HT-29 (cell line): ENCODE measurements around the gene JAG2. TPM values are rescaled to one million over a fixed set of nuclear protein-coding genes. Genes with fewer than 3 reads are reported as not detected.

ENCODE experiments used
- DNase-seq: peaks from one replicate; pipeline ENCODE4 v3.0.0-alpha.2; 2015; ENCODE audit warnings: low spot score
- total RNA-seq: library from RNA; depleted of rRNA; stranded (reverse); fragments of >200 nt; shearing (Covaris generic); gene quantifications from 2 replicates; pipeline ENCODE4 v1.2.3, GENCODE V29; 2014

The JAG2 gene
- total RNA-seq, 1 experiment from 2014 or later: 16.0 TPM

DNA sequence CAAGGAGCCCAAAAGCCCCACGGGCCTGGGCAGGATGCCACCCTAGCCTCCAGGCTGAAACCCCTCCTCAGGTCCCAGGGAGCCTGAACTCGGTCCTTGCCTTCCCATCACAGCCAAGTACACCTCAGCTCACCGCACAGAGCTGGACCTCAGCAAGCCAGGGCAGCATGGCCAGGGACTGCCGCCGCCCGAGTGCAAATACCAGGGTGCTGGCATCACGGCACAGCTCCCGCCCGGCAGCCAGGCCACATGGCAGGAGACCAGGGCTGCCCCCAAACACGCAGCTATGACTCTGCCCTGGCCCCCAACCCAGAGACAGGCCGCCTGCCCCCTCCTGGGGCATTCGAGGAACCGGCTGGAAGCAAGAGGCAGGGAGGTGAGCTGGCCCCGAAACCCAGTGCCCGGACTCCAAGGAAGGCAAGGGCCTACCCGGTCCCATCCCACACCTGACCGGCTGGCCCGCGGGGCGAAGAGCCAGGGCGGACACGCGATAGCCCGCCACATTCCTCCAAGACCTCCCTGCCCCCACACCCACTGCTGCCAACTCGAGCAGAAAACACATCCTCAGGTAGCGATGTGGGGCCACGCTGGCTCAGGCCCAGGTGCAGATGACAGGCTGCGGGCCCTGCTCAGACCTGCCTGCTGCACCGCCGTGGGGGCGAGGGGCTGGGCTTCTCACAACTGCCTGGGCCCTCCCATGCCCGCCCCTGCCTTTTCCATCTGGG, 2.7 kb downstream of the JAG2 start:
- DNase-seq: no peak

DNA sequence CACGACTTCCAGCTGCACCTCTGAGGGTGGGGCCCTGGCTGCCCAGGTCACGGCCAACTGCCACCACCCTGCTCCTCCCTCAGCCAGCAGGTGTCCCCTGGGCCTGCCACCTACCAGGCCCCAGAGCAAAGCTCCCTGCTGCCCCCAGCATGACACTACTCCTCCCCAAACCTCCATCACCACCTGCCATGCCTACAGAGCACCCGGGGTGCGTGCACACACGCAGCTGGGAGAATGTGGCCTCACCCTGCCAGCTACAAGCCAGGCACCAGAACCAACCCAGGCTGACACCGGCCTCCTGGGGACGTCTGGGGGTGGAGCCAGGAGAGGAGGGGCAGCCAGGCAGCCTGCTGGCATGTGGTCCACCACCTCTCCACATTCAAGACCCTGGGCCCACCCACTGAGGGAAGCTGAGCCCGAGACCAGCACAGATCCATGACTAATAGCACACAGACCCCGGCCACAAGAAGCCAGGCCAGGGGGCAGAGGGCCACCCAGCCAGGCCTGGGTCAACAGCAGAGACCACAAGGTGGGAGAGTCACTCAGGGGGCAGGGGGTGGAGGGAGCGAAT, 3.4 kb downstream of the JAG2 start:
- DNase-seq: peak; percentile 45

DNA sequence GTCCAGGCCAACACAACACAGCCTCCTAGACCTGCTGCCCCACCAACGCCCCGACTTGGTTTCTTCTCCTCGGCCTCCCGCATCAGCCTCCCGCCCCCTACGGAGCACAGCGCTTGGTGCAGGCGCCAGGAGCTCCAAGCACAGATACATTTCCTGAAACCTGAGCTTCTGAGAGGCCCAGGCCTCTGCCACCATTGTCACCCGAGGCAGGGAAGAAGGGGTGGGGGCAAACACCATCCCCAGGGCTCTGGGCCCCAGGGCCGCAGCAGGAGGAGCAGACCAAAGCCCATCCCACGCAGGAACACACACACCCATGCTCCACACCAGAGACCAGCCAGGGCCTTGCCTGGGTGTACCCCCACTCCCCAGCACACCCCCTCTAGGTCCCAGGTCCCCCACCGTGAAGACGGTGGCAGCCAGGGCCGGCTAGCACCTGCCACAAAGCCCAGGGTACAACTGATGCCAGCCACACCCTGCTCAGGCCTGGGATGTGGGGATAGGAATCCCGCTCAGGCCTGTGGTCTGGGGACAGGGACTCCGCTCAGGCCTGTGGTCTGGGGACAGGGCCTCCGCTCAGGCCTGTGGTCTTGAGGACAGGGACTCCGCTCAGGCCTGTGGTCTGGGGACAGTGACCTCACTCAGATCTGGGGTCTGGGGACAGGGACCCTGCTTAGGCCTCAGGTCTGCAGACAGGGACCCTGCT, 5.4 kb downstream of the JAG2 start:
- DNase-seq: no peak

DNA sequence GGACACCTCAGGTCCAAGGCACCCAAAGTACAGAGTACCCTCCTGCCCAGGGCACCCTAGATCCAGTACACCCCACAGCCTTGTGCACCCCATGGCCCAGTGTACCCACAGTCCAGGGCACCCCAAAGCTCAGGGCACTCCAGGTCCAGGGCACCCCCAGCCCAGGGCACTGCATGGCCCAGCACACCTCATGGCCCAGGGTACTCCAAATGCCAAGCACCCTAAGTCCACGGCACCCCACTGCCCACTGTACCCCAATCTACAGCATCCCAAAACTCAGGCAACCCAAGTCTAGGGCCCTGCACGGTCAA, 6.0 kb downstream of the JAG2 start:
- DNase-seq: no peak

DNA sequence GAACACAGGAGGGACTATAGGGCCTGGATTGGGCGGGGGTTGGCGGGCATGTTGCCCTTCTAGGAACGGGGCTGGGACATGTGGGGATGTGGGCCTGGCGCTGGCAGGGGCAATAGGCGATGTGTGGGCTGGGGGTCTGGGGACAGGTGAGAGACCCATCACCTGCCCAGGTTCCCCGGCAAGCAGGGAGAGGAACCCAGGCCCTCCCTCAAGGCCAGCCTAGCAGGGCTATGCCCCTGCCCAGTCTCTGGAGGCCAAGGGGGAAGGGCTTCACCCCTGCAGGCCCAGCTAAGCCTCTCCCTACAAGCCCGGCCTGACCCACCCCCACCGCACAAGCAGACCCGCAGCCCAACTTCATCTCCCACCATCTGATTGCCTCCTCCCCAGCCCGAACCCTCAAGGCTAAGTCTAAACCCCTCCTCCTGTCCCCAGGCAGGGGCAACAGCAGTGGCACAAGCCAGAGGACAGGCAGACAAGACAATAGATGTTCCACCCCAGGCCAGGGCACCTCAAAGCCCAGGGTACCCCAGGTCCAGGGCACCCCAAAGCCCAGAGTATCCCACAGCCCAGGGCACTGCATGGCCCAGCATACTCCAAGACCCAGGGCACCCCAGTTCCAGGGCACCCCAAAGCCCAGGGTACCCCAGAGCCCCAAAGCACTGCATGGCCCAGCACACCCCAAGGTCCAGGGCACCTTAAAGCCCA, 6.5 kb downstream of the JAG2 start:
- no peak for DNase-seq

DNA sequence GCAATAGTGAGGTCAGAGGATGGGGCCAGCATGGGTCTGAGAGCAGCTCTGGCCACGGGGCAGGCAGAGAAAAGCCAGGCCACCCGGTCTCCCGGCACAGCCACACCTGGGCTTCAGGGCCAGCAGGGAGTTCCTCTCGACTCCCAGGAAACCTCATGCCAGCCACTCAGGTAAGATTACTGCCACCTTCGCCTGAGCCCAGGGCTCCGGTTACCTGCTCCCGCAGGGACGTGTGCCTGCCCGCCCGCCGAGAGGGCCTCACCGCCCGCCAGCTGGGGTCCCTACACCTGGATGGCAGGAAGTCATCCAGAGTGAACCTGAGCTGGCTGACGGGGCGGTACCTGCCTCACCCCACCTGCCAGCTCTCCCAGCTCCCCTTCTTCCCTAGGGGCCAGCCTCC, 7.3 kb downstream of the JAG2 start:
- DNase-seq: no peak

DNA sequence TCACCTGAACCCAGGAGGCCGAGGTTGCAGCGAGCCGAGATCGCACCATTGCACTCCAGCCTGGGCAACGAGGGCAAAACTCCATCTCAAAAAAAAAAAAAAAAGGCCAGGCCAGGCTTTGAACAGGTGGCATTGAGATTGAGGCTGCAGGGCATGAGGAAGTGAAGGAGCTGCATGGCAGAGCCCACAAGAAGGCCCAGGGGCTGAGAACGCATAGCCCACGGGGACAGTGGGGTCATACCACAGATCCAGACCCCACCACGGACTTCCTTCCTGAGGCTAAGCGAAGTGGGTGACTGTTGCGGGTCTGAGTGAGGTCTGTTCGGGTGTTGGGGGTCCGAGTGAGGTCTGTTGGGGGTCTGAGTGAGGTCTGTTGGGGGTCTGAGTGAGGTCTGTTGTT, 7.8 kb downstream of the JAG2 start:
- DNase-seq: no peak

DNA sequence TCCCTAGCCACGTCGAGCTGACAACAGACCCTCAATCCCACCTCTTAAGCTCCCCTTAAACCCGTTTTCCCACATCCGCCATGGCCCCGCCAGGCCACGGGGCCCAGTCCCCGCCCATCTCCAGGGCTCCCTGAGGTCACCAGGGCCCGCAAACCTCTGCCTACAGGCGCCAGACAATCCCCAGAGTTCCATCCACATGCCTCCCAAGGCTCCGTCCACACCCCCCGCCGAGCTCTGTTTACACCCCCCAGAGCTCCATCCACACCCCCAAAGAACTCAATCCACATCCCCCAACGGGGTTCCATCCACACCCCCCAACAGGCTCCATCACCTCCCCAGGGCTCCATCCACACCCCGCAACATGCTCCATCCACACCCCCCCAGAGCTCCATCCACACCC, 9.2 kb downstream of the JAG2 start:
- no peak for DNase-seq

DNA sequence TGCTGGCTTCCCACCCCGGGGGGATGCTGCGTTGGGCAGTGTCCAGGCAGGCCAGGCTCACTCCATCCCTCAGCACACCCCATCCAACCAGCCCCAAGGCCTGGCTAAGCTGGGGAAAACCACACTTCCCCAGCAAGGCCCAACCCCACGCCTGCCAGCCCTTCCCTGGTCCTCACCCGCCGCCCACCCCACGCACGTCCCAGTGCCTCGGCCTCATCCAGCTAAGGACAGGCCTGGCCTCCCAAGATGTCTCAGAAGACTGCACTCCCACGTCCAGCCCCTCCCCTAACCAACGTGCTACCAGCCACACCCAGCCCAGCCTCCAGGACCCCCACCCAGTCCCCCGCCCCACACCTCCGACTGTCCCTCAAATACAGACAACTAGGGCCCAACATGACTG, 9.8 kb downstream of the JAG2 start:
- no peak for DNase-seq

DNA sequence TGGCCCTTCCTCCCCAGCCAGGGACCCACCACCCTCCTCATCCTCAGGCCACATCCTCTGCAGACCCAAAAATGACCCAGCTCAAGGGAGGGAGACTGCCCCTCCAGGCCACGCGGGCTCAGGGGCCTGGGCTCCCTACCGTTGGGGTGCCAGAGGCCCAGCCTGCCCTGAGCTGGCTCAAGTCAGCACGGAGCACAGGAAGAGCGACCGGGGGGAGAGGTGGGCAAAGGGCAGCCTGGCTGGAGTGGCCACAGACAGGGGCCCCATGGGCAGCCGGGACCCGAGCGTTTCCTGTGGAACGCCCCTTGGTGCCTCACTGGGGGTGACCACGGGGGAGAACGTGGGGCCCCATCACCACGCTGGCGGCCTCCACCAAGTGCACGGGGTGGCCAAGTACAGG, 10.7 kb downstream of the JAG2 start:
- no peak for DNase-seq

DNA sequence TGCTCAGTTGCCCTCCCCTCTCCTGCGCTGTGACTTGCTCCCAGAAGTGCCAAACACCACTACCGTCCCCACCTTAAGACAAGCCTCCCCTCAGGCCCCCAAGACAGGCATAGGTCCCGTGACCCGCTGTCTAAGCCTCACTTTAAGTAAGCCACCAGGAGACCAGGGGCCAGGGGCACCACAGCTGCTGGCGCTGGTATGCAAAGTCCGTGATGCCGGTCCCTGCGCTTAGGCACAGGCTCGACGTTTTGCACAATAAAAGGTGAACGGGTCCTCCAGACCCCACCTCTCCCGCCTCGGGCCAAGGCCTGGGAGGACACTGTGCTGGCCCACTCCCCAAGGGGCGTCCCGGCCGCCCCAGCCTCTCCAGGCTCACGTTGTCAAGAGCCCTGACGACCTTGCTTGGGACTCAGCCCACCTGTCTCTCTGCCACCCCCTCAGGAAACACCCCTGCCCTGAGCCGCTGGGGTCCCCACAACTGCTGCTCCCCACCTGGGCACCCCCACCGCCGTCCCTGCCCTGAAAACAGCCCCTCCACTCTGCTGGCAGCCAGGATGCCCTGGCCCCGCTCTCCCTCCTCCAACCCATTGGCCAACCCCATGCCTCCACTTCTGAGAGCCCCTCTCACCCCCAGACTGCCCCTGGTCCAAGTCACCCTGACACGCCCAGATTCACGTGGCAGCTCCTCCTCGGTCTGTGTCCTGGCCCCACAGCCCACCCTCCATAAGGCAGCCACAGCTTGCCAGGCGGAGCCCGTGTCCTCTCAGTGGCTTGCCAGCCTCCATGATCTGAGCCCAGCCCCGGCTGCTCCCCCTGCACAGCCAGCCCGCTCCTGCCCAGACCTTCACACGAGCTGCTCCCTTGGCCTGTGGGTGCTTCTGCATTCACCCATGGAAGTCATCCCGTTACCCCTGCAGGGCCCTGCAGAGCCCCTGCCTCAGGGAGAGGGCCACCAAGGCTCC, 11.9 kb downstream of the JAG2 start:
- no peak for DNase-seq

DNA sequence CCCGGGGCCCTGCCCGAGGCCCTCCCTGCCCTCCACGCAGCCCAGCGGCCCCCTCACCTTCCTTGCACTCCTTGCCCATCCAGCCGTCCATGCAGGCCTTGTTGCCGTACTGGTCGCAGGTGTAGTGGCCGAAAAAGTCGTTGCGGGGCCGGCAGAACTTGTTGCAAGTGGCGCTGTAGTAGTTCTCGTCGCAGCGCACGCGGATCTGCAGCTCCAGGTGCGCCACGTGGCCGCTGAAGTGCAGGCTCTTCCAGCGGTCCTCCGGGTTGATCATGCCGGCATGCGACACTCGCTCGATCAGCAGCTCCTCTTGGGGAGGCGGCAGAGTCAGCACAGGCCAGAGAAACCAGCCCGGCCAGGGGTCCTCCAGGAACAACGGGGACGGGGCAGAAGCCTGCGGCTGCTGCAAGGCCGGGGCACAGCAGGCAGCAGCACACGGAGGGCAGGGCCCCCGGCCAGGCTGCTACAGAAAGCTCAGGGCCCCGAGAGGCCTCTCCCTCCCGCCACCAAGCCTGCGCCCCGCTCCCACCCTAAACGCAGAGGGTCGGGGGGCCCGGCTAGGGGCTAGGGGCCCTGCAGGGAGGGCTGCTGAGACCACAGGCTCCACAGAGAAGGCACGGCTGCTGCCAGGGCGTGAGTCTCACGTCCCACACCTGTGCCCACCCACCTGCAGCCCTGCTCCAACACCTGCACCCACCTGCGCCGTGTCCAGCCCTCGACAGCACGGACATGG, 12.7 kb downstream of the JAG2 start:
- DNase-seq: no peak

DNA sequence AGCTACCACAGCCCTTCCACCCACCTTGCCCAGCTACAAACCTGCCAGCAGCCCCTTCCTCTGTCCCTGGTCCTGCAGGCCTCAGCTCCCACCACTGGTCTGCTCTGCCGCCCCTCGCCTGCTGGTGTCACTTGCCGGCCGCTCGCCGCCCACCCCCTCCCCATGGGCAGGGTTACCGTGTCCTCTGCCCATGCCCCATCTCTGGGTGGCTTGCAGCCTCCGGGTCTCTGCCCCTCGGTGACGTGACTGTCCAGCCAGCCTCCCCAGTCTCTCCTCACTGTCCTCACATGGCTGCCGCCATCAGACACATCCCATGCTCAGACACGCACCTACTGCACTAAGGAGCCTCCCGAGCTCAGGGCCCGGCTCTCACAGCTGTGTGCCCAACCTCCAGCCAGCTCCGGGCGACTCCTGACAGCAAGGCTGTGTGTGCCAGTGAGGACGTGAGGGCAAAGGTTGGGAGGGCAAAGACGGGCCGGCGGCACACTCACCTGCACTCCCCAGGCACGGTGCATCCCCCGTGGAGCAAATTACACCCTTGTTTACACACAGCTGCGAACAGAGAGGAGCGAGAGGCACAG, 13.4 kb downstream of the JAG2 start:
- DNase-seq: no peak

DNA sequence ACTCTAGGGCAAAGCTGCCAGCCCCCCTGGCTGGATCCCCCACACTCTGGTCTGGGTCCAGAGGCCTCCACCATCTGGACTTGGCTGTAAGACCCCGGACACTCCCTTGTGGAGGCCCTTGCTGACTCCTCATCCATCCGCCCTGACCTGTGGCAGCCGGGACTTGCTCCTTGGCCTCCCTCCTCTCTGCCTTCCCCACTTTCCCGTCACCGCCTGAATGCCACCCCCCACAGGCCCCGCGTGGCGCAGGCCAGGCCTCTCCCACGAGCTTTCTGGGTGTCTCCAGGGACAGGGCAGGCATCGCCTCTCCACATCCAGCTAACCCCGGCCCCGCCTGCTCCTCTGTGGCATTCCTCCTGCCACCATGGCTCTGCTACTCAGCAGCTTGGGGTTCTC, 14.1 kb downstream of the JAG2 start:
- DNase-seq: no peak

DNA sequence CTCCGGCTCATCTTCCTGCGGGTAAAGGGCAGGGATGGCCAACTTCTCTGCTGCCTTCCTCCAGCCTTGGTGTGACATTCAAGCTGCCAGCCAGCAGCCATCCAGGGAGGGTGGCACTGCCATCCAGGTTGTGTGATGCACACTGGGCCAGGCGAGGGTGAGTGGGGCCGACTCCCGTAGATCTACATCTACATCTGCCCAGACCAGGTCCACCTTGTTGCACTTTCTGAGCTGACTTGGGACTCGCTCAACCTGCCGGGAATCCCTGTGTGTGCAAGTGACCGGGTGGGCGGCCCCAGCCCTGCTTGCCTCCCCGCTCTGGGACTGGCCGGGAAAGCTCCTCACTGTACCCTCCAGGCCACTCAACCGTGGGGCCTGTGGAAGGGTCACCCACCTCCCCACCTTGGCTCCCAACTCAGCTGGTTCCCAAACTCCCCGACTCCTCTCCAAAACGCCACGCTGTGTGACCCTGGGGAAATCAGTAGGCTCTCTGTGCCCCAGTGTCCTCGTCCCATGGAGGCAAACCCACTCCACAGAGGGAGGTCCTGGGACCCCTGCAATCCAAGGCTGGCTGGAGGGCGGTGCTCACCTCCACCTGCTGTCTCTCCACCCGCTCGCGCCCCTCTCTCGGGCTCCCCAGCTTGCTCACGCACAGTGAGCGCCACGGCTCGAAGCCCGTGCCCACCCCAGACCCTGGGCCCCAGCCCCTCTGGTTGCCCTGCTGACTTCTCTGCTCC, 14.7 kb downstream of the JAG2 start:
- no peak for DNase-seq

DNA sequence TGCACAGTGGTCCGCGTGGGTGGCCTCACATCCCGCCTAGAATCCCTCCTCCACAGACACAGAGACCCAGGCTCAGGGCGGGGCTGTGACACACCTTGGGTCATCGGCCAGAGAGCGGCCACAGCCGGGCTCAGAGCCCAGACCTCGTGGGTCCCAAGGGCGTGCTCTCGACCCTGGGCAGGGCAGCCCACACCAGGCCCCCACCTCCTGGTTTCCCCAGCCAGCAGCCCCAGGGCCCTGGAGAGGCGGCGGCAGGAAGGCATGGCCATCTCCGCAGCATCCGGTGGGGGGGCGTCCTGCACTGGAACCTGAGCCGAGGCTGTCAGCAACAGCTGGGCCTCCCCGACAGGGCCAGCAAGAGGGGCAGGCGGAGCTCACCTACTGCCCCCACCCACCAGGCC, 15.2 kb downstream of the JAG2 start:
- DNase-seq: no peak

DNA sequence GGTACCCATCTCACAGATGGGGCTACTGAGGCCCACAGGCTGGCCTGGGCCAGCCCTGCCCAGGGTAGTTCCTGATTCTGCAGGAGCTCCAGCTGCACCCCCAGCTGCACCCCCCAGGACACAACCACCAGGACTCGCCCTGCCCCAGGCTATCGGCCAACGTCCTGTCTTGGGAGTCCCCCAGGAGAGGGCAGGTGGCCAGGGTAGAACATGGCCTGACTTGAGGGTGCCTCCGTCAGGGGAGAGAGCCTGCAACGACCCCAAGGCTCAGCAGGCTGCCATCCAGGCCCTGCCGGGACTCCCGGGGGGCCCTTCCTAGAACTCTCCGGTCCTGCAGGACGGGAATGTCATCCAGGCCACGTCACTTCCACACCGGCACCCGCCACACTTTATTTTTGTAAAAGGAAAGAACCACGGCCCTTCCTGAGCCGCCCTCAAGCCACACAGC, 15.8 kb downstream of the JAG2 start:
- no peak for DNase-seq

DNA sequence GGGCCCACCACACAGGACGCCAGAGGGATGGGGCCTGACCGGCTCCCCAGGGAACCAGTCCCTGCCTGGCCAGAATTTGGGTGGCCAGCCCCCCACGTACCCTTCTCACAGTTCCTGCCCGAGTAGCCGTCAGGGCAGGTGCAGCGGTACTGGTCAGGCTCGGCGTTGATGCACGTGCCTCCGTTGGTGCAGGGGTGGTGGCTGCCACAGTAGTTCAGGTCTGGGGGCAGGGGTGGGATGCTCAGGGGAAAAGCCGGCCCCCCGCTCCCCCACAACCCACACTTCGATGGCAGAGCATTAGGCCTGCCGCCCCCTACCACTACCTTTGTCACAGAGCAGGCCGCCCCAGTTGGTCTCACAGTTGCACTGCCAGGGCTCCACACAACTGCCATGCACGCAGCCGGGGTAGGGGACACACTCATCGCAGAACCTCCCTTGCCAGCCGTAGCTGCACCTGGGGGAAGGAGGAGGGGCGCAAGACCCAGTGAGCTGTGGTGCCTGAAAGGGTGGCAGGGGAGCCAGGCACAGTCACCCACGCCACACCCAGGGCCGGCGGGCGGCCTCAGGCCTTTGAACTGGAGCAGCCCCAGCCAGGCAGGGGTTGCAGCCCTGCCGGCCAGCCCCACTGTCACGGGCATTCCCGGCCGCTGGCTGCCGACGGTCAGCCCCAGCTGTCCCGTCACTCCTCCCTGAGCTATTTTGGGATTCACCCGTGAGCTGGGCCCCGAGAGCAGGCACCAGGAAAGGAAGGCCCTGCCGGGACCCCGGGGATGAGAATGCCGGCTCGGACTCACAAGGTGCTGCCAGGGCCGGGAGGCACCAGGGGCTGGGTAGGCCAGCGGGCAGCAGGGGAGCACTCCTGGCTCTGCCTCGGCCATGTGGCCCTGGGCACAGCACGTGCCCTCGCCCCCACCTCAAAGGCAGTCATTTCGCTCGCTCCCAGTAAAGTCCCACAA, 16.5 kb downstream of the JAG2 start:
- no peak for DNase-seq
